Esophagus muscularis mucosa (tissue), 4 donors: Measurements from ENCODE around the gene SERPINF2. TPM values are rescaled to one million over a fixed set of nuclear protein-coding genes. Genes with fewer than 3 reads are reported as not detected.

Experiments
- DNase-seq: peaks from one replicate; pipeline ENCODE4 v3.0.0-alpha.2; 2017; ENCODE audit errors: extremely low spot score
- H3K27ac ChIP-seq, 4 donors: fragments of 200-600 bp; sonication (generic); replicated peaks in 1 of 4; 1 replicate in 3 of 4; 2 replicates in 1 of 4; pipeline ENCODE4 v1.5.1; 2016 to 2019; ENCODE audit warnings: mild to moderate bottlenecking in 1 of 4
- H3K27me3 ChIP-seq, 4 donors: fragments of 200-600 bp; sonication (generic); one replicate each; pipeline versions ENCODE4 v1.5.1 to v1.6.0; 2016 to 2019
- H3K36me3 ChIP-seq, 4 donors: fragments of 200-600 bp; sonication (generic); one replicate each; pipeline ENCODE4 v1.5.1; 2016 to 2019
- H3K4me1 ChIP-seq, 4 donors: fragments of 200-600 bp; sonication (generic); one replicate each; pipeline ENCODE4 v1.5.1; 2016 to 2019
- H3K4me3 ChIP-seq, 4 donors: fragments of 200-600 bp; sonication (generic); 1 replicate in 2 of 4; 2 replicates in 2 of 4; pipeline ENCODE4 v1.5.1; 2016 to 2019; ENCODE audit warnings: mild to moderate bottlenecking in 4 of 4, moderate library complexity in 1 of 4
- H3K9me3 ChIP-seq, 4 donors: fragments of 200-600 bp; sonication (generic); 1 replicate in 3 of 4; 2 replicates in 1 of 4; pipeline ENCODE4 v1.5.1; 2016 to 2019
- EP300 ChIP-seq: sonication (generic); formaldehyde crosslinking; IDR thresholded peaks from one replicate; pipeline ENCODE4 v1.6.1; 2017; ENCODE audit warnings: antibody characterized with exemption
- POLR2A ChIP-seq: fragments of 450-650 bp; IDR thresholded peaks from one replicate; pipeline ENCODE4 v1.6.1; 2017; ENCODE audit warnings: antibody characterized with exemption, moderate library complexity, mild to moderate bottlenecking, low read depth
- POLR2AphosphoS5 ChIP-seq, 2 donors: sonication (generic); formaldehyde crosslinking; IDR thresholded peaks; one replicate each; pipeline ENCODE4 v1.6.1; 2017; ENCODE audit warnings: antibody characterized with exemption in 2 of 2
- WGBS: methylation state at CpG from one replicate; pipeline ENCODE4 v1.1.5; 2018; 5-methylcytosine and 5-hydroxymethylcytosine counted together
- intact Hi-C: fragments of 100-400 bp; cut with DNase I; formaldehyde crosslinking; loops from one replicate; pipeline ENCODE4 v1.15.1; 2023
- total RNA-seq, 4 donors: library from RNA; depleted of rRNA; stranded (reverse); fragments of >200 nt; gene quantifications; one replicate each; pipeline versions ENCODE4 v1.1.0 to v1.2.1, GENCODE V29; 2016
- TF ChIP-seq, protein P1 (sequence below), 3 experiments: fragments of 200-600 bp in 2 of 3; fragments of 450-650 bp in 1 of 3; sonication (generic) in 2 of 3; IDR thresholded peaks; one replicate each; pipeline ENCODE4 v1.5.1; 2017 to 2019; ENCODE audit warnings: antibody characterized with exemption in 3 of 3, mild to moderate bottlenecking in 2 of 3, moderate library complexity in 1 of 3

The SERPINF2 gene
- total RNA-seq, 4 donors from 2014 or later, result 2.4 to 7.5 (median 3.4) TPM

DNA sequence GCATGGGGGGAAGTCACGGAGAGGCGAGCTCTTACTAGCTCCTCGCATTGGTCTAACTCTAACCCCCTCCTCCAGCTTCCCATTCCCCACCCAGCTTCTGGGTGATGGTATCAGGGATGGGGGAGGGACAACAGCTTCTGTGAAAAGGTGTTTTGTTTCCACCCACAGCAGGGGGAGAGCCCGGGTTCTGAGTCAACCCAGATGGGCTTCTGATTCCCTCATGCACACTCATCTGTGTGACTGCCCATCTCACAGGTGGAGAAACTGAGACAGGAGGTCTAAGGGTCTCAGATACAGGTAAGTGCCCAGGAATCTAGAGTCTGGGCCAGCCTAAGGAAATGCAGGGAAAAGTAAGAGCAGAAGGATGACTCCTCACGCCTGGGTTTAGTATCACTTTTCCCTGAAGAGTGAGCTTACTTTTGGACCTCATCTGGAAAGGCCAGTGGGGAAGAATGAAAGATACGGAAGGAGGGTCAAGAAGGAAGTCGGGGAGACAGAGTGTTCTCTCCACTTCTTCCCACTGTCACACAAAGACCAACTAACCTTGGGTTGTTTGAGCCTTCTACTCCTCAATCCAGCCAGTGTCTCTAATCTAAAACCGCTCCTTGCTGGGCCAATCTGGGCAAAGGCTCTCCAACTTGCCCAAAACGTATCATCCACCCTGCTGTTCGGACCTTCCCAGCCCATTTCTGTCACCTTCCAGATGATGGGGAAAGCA is 29.4 kb upstream of the SERPINF2 start:
- WGBS, result 57% methylated on average over 10 of the region's 10 CpGs
- H3K4me3 ChIP-seq, result peak overlapping the region; percentile 91 to 100 (median 96)
- H3K36me3 ChIP-seq, result peaks cover 19 to 42% (median 27%) of the 10 kb centered on the region in 4 donors
- H3K9me3 ChIP-seq, result no peaks in the 10 kb centered on the region
- intact Hi-C loops, result loop anchor here (10.0 kb wide), 1 partner anchor 149 kb away; the partner anchor contains the start of gene PITPNA
- no peak for TF ChIP-seq POLR2A
- TF ChIP-seq, protein P1, sequence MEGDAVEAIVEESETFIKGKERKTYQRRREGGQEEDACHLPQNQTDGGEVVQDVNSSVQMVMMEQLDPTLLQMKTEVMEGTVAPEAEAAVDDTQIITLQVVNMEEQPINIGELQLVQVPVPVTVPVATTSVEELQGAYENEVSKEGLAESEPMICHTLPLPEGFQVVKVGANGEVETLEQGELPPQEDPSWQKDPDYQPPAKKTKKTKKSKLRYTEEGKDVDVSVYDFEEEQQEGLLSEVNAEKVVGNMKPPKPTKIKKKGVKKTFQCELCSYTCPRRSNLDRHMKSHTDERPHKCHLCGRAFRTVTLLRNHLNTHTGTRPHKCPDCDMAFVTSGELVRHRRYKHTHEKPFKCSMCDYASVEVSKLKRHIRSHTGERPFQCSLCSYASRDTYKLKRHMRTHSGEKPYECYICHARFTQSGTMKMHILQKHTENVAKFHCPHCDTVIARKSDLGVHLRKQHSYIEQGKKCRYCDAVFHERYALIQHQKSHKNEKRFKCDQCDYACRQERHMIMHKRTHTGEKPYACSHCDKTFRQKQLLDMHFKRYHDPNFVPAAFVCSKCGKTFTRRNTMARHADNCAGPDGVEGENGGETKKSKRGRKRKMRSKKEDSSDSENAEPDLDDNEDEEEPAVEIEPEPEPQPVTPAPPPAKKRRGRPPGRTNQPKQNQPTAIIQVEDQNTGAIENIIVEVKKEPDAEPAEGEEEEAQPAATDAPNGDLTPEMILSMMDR (IDR thresholded peaks at IDR 0.05), result no peak
- TF ChIP-seq POLR2AphosphoS5 (IDR thresholded peaks at IDR 0.05), result no peak
- TF ChIP-seq EP300, result no peak
- DNase-seq, result no peak
- H3K27me3 ChIP-seq, result no peaks in the 10 kb centered on the region
- H3K4me1 ChIP-seq, result peaks cover 56 to 77% (median 67%) of the 10 kb centered on the region in 4 donors
- peak overlapping the region; percentile 99 to 100 (median 100) for H3K27ac ChIP-seq

DNA sequence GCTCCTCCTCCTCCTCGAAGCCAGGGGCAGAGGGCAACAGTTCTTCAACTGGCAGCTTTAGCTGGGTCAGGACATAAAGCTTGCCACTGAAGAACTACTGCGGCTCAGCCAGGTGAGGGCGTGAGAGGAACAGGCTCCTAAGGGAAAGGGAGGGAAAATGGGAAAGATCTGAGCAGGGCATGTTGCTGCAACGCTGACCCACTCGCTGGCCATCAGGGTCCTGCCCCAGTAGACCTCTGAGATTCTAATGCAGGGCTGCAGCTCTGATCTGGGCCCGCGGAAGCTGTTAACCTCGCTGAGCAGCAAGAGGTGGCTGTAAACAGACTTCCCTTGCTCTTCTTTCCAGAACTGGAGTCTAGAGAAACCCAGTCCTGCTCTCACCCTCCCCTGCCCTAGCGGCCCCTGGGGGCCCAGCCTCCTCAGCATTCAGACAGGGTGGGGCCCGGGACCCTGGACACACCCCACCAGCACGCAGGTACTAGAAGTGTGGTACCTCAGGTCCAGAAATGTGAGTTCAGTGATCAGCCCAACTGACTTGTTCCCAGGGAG is 28.7 kb upstream of the SERPINF2 start:
- 11% methylated on average over 11 of the region's 11 CpGs for WGBS
- Histone ChIP-seq H3K4me3 (peak overlapping the region; percentile 91 to 100 (median 96)), H3K4me1 (peaks cover 62 to 78% (median 71%) of the 10 kb centered on the region in 4 donors), H3K27me3 (no peaks in the 10 kb centered on the region), H3K36me3 (peaks cover 19 to 42% (median 27%) of the 10 kb centered on the region in 4 donors), H3K9me3 (no peaks in the 10 kb centered on the region), H3K27ac (peak overlapping the region; percentile 99 to 100 (median 100))
- TF ChIP-seq EP300 (no peak), POLR2A (no peak), POLR2AphosphoS5 (IDR thresholded peaks at IDR 0.05) (peak in 1 of 2 donors; percentile 5)
- TF ChIP-seq, protein P1 (IDR thresholded peaks at IDR 0.05), result peak; percentile 25 to 36 (median 26)
- intact Hi-C loops, result loop anchor here (2.0 to 10.0 kb wide), 2 partner anchors 45 to 149 kb away; partner anchors contain the start of gene PITPNA
- no peak for DNase-seq

DNA sequence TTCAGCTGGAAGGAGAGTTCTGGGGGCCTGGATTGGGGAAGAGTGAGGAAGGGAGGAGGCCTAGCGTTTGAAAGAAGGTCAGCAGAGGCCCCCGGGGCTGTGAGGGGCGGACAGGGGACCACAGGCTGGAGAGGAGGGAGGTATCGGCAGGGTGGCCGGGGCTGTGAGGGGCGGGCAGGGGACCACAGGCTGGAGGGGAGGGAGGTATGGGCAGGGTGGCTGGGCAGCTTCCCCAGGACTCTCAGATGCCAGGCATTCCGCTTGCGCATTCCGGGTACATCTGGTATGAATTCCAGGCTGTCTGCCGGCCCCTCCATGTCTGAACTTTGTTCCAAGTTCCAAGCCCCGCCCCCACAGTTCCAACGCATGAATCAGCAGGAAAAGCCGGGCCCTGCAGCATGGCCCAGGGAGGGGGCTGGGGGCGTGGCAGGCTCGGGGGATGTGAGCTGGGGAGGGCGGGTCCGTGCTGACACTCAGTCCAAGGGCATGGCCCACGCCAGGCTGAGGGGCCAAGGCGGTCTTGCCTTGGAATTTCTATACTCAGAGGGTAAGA is 28.2 kb upstream of the SERPINF2 start:
- intact Hi-C loops, result loop anchor here (2.0 to 10.0 kb wide), 2 partner anchors 46 to 150 kb away; partner anchors contain the start of gene PITPNA
- peak overlapping the region; percentile 91 to 100 (median 96) for H3K4me3 ChIP-seq
- no peaks in the 10 kb centered on the region for H3K9me3 ChIP-seq
- H3K27ac ChIP-seq, result peak overlapping the region; percentile 99 to 100 (median 100)
- under 1% methylated on average over 15 of the region's 19 CpGs for whole genome bisulfite sequencing
- DNase-seq, result peak; percentile 99
- TF ChIP-seq POLR2AphosphoS5 (IDR thresholded peaks at IDR 0.05) (peak; percentile 89 to 94), POLR2A (peak; percentile 58)
- TF ChIP-seq, protein P1 (IDR thresholded peaks at IDR 0.05), result no peak
- peaks cover 57 to 72% (median 66%) of the 10 kb centered on the region in 4 donors for H3K4me1 ChIP-seq
- peaks cover 19 to 42% (median 27%) of the 10 kb centered on the region in 4 donors for H3K36me3 ChIP-seq
- H3K27me3 ChIP-seq, result no peaks in the 10 kb centered on the region

DNA sequence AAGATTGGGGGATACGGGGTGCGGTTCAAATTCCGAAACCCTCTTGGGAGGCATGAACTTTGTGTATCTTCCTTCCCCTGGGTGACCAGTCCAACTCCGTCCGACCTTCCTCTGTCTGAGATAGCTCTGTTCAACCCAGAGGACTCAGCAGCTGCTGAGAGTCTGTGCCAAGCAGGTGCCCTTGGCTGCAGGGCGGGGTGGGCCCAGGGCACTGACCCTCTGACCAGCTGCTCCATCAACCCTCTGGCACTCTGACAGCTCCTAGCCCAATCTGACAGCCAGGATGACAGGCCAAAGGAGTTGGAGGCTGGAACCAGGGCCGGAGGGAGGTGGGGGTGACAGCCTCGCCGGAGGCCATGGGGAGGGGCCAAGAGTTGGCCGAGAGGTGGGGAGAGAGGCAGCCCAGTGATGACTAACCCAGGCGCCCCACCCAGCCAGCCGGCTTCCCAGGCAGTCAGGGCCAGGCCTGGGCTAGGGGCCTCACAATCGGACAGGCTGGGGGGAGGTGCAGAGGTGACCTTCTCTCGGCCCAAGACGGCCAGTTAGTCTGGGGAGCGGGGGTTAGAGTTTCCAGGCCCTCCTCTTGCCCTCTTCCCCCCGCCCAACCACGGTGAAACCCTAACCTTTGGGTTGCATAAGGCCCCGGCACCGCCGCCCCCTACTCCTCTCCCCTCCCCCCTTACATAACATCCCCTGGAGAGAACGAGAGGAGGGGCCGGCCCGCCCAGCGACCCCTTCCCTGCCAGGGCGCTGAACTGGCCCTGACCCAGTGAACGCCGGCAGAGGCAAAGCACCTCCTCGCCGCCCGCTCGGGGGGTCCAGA is 27.5 kb upstream of the SERPINF2 start:
- peak; percentile 97 for DNase-seq
- intact Hi-C loops, result loop anchor here (2.0 to 10.0 kb wide), 2 partner anchors 46 to 150 kb away; partner anchors contain the start of gene PITPNA
- Histone ChIP-seq H3K4me1 (peaks cover 53 to 68% (median 62%) of the 10 kb centered on the region in 4 donors), H3K4me3 (peak overlapping the region; percentile 91 to 100 (median 96)), H3K27me3 (no peaks in the 10 kb centered on the region), H3K27ac (peak overlapping the region; percentile 99 to 100 (median 100)), H3K9me3 (no peaks in the 10 kb centered on the region), H3K36me3 (peaks cover 19 to 42% (median 27%) of the 10 kb centered on the region in 4 donors)
- TF ChIP-seq, protein P1 (IDR thresholded peaks at IDR 0.05), result no peak
- TF ChIP-seq POLR2AphosphoS5 (IDR thresholded peaks at IDR 0.05) (peak; percentile 80 to 91), POLR2A (peak; percentile 82), EP300 (no peak)
- WGBS, result 2% methylated on average over 10 of the region's 32 CpGs
